ENCODE results near the gene MTX3. TPM values are rescaled to one million over a fixed set of nuclear protein-coding genes. Genes with fewer than 3 reads are reported as not detected.

MTX3 gene
- total and polyA plus RNA-seq, 2 donors (not counting 3 experiments of a cell fraction or from before 2014, with no cell fraction given): 2.9 to 8.3 TPM

DNA sequence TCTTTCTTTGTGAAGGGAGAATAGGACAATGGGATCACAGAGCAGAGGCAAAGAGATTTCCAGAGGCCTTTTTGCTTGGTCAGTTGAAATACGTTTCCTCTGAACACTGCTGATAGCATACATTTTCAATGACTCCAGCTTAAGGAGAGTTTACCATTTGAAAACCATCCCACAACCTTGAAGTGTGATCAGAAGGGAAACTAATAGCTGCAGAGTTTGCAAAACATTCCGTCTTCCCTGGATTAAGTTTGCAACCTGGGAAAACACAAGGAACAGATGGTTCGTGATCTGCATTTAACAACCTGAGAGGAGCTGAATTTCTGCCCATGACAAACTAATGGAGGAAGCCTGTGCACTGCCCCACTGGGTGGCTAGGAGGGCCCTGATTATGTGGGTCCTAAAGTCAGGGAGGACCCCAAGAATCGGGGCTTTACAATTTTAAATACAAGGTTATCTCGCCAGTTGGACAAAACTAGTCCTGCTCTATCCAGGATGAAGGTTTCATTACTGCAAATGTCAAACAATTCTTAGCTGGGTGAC lies 35.6 kb downstream of the MTX3 start:
- Histone ChIP-seq H3K79me2 (ENCODE audit: control insufficient read depth, insufficient read depth, low read length) (no peaks in the 10 kb centered on the region), H3K4me3 (replicated peaks in 1 of 3; ENCODE audit: insufficient read depth in 1 of 3, low read depth in 1 of 3, low read length in 3 of 3) (no peak overlapping the region), H4K20me1 (replicated peaks; ENCODE audit: control insufficient read depth, extremely low read depth, insufficient read depth, low read length) (no peaks in the 10 kb centered on the region), H3K9ac (replicated peaks; ENCODE audit: extremely low read depth, insufficient read depth, low read length) (no peak overlapping the region), H2AFZ (ENCODE audit: low read depth, low read length) (no peak overlapping the region), H3K27me3 (ENCODE audit: control insufficient read depth in 2 of 2, insufficient read depth in 2 of 2, low read length in 2 of 2) (no peaks in the 10 kb centered on the region), H3K27ac (ENCODE audit: insufficient read depth, low read depth, low read length) (no peak overlapping the region), H3K9me3 (replicated peaks; ENCODE audit: control insufficient read depth, insufficient read depth, low read length) (no peaks in the 10 kb centered on the region), H3K9me1 (replicated peaks; ENCODE audit: control insufficient read depth, extremely low read depth, insufficient read depth, low read length) (no peaks in the 10 kb centered on the region), H3K4me1 (ENCODE audit: control insufficient read depth, extremely low read depth, insufficient read depth, low read length) (no peaks in the 10 kb centered on the region), H3K4me2 (ENCODE audit: insufficient read depth, low read length) (no peak overlapping the region), H3K36me3 (ENCODE audit: control insufficient read depth in 2 of 2, extremely low read depth in 1 of 2, insufficient read depth in 2 of 2, low read length in 2 of 2) (no peaks in the 10 kb centered on the region)
- intact Hi-C loops (cut with micrococcal nuclease): no loop called here
- FAIRE-seq: no peak
- ChIA-PET POLR2A (no interaction called here), CTCF (no interaction called here)
- no peak for DNase-seq (ENCODE audit: low read depth, low spot score)
- dilution Hi-C loops (cut with MboI; ENCODE audit: extremely low pct_ligation_motif_present, low sequenced_read_pairs): no loop called here
- BruUV-seq (replicated peaks): no TSS peak
- TF ChIP-seq EZH2 (IDR thresholded peaks at IDR 0.05; ENCODE audit: borderline replicate concordance, low read depth, low read length, severe bottlenecking): no peak
- TF ChIP-seq JUN (IDR thresholded peaks at IDR 0.05; ENCODE audit: borderline replicate concordance, insufficient read depth, insufficient read length, low read depth): no peak
- TF ChIP-seq, protein P1, sequence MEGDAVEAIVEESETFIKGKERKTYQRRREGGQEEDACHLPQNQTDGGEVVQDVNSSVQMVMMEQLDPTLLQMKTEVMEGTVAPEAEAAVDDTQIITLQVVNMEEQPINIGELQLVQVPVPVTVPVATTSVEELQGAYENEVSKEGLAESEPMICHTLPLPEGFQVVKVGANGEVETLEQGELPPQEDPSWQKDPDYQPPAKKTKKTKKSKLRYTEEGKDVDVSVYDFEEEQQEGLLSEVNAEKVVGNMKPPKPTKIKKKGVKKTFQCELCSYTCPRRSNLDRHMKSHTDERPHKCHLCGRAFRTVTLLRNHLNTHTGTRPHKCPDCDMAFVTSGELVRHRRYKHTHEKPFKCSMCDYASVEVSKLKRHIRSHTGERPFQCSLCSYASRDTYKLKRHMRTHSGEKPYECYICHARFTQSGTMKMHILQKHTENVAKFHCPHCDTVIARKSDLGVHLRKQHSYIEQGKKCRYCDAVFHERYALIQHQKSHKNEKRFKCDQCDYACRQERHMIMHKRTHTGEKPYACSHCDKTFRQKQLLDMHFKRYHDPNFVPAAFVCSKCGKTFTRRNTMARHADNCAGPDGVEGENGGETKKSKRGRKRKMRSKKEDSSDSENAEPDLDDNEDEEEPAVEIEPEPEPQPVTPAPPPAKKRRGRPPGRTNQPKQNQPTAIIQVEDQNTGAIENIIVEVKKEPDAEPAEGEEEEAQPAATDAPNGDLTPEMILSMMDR (IDR thresholded peaks at IDR 0.05; ENCODE audit: extremely low read depth in 1 of 2, insufficient read depth in 1 of 2, low read depth in 1 of 2, low read length in 2 of 2): no peak
- TF ChIP-seq, protein P2, sequence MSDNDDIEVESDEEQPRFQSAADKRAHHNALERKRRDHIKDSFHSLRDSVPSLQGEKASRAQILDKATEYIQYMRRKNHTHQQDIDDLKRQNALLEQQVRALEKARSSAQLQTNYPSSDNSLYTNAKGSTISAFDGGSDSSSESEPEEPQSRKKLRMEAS (IDR thresholded peaks at IDR 0.05; ENCODE audit: insufficient read depth, insufficient read length): no peak
- no peak for TF ChIP-seq GATA2 (IDR thresholded peaks at IDR 0.05; ENCODE audit: insufficient read depth, insufficient read length, low read depth, low read length)
- no peak for TF ChIP-seq MYC (IDR thresholded peaks at IDR 0.05; ENCODE audit: low read depth, low read length)
- no peak for TF ChIP-seq FOS (IDR thresholded peaks at IDR 0.05; ENCODE audit: borderline replicate concordance, insufficient read depth, low read length)
- no peak for TF ChIP-seq POLR2AphosphoS5 (IDR thresholded peaks at IDR 0.05; ENCODE audit: insufficient read depth, low read depth, low read length)
- no peak for TF ChIP-seq POLR2A (IDR thresholded peaks at IDR 0.05; ENCODE audit: low read depth, low read length)
